ENCODE measurements around the gene PRKCZ. TPM values are rescaled to one million over a fixed set of nuclear protein-coding genes. Genes with fewer than 3 reads are reported as not detected.

The PRKCZ gene
- total RNA-seq, 2 donors from 2014 or later: 50.4 to 72.2 TPM

DNA sequence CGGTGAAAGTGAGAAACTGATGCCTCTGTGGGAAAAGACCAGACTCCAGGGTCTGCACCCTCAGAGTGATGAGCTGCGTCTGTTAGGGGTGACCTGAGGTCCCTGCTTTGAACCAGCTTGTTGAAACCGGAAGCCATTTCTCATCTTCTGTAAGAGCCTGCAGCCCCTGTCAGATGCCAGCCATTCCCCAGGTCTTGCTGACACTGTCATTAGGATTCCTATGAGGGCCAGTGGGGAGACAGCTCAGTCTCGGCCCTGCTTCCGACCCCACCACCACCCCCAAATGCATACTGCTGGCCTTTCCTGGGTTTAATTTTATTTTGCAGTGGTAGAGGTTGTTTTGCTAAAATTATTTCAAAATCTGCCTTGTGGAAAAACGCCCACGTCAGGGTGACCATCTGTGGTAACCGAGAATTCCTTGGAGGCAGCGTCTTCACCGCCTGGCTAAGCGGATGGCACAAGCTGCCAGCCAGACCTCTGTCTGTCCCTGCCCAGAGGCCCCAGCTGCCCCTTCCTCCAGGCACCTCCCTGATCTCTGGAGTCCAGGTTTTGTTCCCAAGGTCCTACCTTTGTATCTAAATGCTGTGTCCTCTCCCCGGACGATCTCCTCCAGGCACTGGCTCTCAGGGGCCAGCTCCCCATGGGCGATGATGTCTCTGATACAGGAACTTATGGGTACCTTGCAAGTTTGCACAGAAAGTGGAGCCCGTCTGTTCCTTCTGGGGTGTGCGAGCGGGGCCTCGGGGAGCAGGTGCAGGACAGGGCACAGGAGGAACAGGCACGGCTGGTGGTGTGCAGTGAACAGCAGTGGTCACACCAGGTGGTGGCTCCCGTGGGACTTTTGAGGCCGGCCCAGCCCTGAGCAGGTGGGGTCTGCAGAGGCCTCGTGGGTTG is 49.9 kb downstream of the PRKCZ start:
- H3K27ac ChIP-seq: no peak overlapping the region
- H3K9ac ChIP-seq (ENCODE audit: low read depth in 2 of 2, low read length in 2 of 2): no peak overlapping the region
- H3K36me3 ChIP-seq: no peaks in the 10 kb centered on the region
- no peak overlapping the region for H3K4me3 ChIP-seq
- H3K27me3 ChIP-seq: no peaks in the 10 kb centered on the region
- no peaks in the 10 kb centered on the region for H3K4me1 ChIP-seq
- no peak for DNase-seq
- TF ChIP-seq, protein P1, sequence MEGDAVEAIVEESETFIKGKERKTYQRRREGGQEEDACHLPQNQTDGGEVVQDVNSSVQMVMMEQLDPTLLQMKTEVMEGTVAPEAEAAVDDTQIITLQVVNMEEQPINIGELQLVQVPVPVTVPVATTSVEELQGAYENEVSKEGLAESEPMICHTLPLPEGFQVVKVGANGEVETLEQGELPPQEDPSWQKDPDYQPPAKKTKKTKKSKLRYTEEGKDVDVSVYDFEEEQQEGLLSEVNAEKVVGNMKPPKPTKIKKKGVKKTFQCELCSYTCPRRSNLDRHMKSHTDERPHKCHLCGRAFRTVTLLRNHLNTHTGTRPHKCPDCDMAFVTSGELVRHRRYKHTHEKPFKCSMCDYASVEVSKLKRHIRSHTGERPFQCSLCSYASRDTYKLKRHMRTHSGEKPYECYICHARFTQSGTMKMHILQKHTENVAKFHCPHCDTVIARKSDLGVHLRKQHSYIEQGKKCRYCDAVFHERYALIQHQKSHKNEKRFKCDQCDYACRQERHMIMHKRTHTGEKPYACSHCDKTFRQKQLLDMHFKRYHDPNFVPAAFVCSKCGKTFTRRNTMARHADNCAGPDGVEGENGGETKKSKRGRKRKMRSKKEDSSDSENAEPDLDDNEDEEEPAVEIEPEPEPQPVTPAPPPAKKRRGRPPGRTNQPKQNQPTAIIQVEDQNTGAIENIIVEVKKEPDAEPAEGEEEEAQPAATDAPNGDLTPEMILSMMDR (IDR thresholded peaks at IDR 0.05): no peak
- no peaks in the 10 kb centered on the region for H3K9me3 ChIP-seq
- intact Hi-C loops (cut with DNase I): no loop called here

DNA sequence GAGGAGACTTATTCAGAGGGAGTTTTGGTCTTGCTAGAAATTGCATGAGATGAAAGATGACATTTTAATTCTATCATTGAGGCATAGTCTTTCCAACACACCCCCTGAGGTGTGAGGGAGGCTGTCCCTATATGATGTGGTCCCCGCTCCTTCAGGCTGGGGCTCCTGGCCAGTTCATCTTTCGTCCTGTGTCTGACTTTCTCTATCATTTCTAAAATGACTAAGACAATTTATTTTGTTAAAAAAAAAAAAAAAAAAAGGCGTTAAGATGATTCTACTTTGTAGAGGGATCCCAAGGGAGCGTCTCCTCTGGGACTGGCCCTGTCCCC is 50.5 kb downstream of the PRKCZ start:
- Histone ChIP-seq H3K9me3 (no peaks in the 10 kb centered on the region), H3K36me3 (no peaks in the 10 kb centered on the region), H3K9ac (ENCODE audit: low read depth in 2 of 2, low read length in 2 of 2) (no peak overlapping the region), H3K27ac (no peak overlapping the region), H3K4me3 (no peak overlapping the region), H3K4me1 (no peaks in the 10 kb centered on the region), H3K27me3 (no peaks in the 10 kb centered on the region)
- TF ChIP-seq, protein P1 (IDR thresholded peaks at IDR 0.05): no peak
- intact Hi-C loops (cut with DNase I): no loop called here
- DNase-seq: no peak

DNA sequence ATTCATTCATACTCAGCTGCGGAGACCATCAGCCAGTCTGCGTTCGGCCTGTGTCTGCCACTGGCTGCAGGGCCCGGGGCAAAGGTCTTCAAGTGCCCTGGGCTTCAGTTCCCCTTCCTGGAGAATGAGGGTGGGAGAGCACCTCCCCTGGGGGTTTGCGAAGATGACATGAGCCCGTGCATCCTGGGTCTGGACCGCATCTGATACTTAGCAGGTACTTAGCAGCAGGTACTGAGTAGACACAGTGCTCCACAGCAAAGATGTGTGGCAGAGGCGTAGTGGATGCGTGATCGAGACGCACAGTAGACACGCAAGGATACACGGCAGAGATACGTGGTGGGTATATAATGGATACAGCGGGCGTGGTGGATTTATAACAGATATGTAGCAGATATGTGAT is 51.3 kb downstream of the PRKCZ start:
- Histone ChIP-seq H3K9me3 (no peaks in the 10 kb centered on the region), H3K4me1 (no peaks in the 10 kb centered on the region), H3K9ac (ENCODE audit: low read depth in 2 of 2, low read length in 2 of 2) (no peak overlapping the region), H3K36me3 (no peaks in the 10 kb centered on the region), H3K27me3 (no peaks in the 10 kb centered on the region), H3K4me3 (no peak overlapping the region), H3K27ac (no peak overlapping the region)
- DNase-seq: no peak
- TF ChIP-seq, protein P1 (IDR thresholded peaks at IDR 0.05): no peak
- intact Hi-C loops (cut with DNase I): no loop called here

DNA sequence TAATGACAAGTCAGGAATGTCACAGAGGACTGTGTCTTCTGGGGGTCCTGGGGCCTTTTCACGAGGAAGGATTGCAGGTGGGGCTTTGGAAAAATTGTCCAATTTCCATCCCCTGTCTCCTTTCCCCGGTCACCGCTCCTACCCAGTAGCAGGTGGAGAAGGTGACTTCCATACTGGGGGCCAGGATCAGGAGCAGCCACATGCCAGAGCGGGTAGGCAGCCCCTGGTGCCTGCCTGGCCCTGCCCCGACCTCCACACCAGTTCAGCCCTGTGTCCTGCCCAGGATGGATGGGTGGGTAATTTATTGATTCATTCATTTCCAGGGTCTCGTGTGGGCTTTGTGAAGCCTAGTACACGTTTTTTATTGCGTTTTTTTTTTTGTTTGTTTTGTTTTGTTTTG is 51.7 kb downstream of the PRKCZ start:
- no peaks in the 10 kb centered on the region for H3K36me3 ChIP-seq
- H3K9me3 ChIP-seq: no peaks in the 10 kb centered on the region
- H3K4me1 ChIP-seq: no peaks in the 10 kb centered on the region
- no peaks in the 10 kb centered on the region for H3K27me3 ChIP-seq
- TF ChIP-seq, protein P1 (IDR thresholded peaks at IDR 0.05): no peak
- DNase-seq: no peak
- H3K9ac ChIP-seq (ENCODE audit: low read depth in 2 of 2, low read length in 2 of 2): no peak overlapping the region
- H3K4me3 ChIP-seq: no peak overlapping the region
- intact Hi-C loops (cut with DNase I): no loop called here
- no peak overlapping the region for H3K27ac ChIP-seq

DNA sequence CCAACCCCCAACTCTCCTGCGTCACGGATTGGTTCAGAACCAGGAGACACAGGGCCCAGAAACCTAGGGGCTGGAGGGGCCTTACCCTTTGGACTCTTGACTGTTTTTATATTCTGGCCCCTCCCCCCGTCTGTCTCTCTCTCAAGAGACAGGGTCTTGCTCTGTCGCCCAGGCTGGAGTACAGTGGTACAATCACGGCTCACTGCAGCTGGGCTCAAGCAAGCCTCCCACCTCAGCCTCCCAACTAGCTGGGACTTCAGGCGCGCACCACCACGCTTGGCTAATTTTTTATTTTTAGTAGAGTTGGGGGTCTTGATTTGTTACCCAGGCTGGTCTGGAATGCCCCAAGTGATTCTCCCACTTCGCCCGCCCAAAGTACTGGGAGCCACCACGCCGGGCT is 52.5 kb downstream of the PRKCZ start:
- Histone ChIP-seq H3K9me3 (no peaks in the 10 kb centered on the region), H3K36me3 (no peaks in the 10 kb centered on the region), H3K27ac (no peak overlapping the region), H3K4me3 (no peak overlapping the region), H3K27me3 (no peaks in the 10 kb centered on the region), H3K9ac (ENCODE audit: low read depth in 2 of 2, low read length in 2 of 2) (no peak overlapping the region), H3K4me1 (no peaks in the 10 kb centered on the region)
- intact Hi-C loops (cut with DNase I): no loop called here
- TF ChIP-seq, protein P1 (IDR thresholded peaks at IDR 0.05): no peak
- DNase-seq: no peak

Measured in colonic mucosa (tissue), 4 donors.